Measurements from ENCODE around the gene TESK1.

Gene TESK1

GRCh38 chr9:35651956-35652828 lies 47.1 kb downstream of the TESK1 start:
- ChIA-PET POLR2A (interaction anchor here (0.6 kb wide), 1 partner anchor 751 kb away, joined by 3 read pairs; no protein-coding TSS in a partner anchor), CTCF (no interaction called here)
- 98% methylated on average over 4 of the region's 7 CpGs for WGBS (ENCODE audit: insufficient coverage)
- H3K4me3 ChIP-seq (ENCODE audit: control insufficient read depth in 1 of 7, extremely low read depth in 1 of 7, insufficient read depth in 4 of 7, low read depth in 2 of 7, low read length in 6 of 7): no peak overlapping the region
- H3K27me3 ChIP-seq (replicated peaks in 2 of 5; ENCODE audit: control insufficient read depth in 4 of 5, insufficient read depth in 5 of 5, low read length in 4 of 5): no peaks in the 10 kb centered on the region
- DNase-seq: no peak
- no peaks in the 10 kb centered on the region for H3K36me3 ChIP-seq (ENCODE audit: control insufficient read depth in 4 of 4, insufficient read depth in 4 of 4, low read length in 3 of 4)
- H3K9me3 ChIP-seq (ENCODE audit: control extremely low read depth in 1 of 5, control insufficient read depth in 4 of 5, insufficient read depth in 2 of 5, low read depth in 1 of 5, low read length in 4 of 5): no peaks in the 10 kb centered on the region
- H3K4me1 ChIP-seq (ENCODE audit: control extremely low read depth in 1 of 4, control insufficient read depth in 4 of 4, insufficient read depth in 4 of 4, low read length in 3 of 4): peaks cover 2 to 51% (median 31%) of the 10 kb centered on the region in 4 experiments
- no peak overlapping the region for H3K27ac ChIP-seq (ENCODE audit: insufficient read depth in 1 of 2, low read depth in 1 of 2, low read length in 2 of 2, poor library complexity in 1 of 2, severe bottlenecking in 2 of 2)

- Histone ChIP-seq H3K27me3 (replicated peaks in 2 of 5; ENCODE audit: control insufficient read depth in 4 of 5, insufficient read depth in 5 of 5, low read length in 4 of 5) (no peaks in the 10 kb centered on the region), H3K9me3 (ENCODE audit: control extremely low read depth in 1 of 5, control insufficient read depth in 4 of 5, insufficient read depth in 2 of 5, low read depth in 1 of 5, low read length in 4 of 5) (no peaks in the 10 kb centered on the region), H3K4me3 (ENCODE audit: control insufficient read depth in 1 of 7, extremely low read depth in 1 of 7, insufficient read depth in 4 of 7, low read depth in 2 of 7, low read length in 6 of 7) (no peak overlapping the region), H3K27ac (ENCODE audit: insufficient read depth in 1 of 2, low read depth in 1 of 2, low read length in 2 of 2, poor library complexity in 1 of 2, severe bottlenecking in 2 of 2) (no peak overlapping the region), H3K36me3 (ENCODE audit: control insufficient read depth in 4 of 4, insufficient read depth in 4 of 4, low read length in 3 of 4) (no peaks in the 10 kb centered on the region), H3K4me1 (ENCODE audit: control extremely low read depth in 1 of 4, control insufficient read depth in 4 of 4, insufficient read depth in 4 of 4, low read length in 3 of 4) (peaks cover 2 to 51% (median 31%) of the 10 kb centered on the region in 4 experiments)
- POLR2A ChIA-PET: interaction anchor here (0.6 kb wide), 1 partner anchor 751 kb away, joined by 3 read pairs; no protein-coding TSS in a partner anchor
- no peak for DNase-seq
- WGBS (ENCODE audit: insufficient coverage): 97% methylated on average over 7 of the region's 8 CpGs
- CTCF ChIA-PET: no interaction called here
Observed at GRCh38 chr9:35652829-35653209, 47.8 kb downstream of the TESK1 start.

GRCh38 chr9:35653611-35654010 lies 48.5 kb downstream of the TESK1 start:
- 100% methylated on average over 1 of the region's 2 CpGs for WGBS (ENCODE audit: insufficient coverage)
- Histone ChIP-seq H3K36me3 (ENCODE audit: control insufficient read depth in 4 of 4, insufficient read depth in 4 of 4, low read length in 3 of 4) (no peaks in the 10 kb centered on the region), H3K27ac (ENCODE audit: insufficient read depth in 1 of 2, low read depth in 1 of 2, low read length in 2 of 2, poor library complexity in 1 of 2, severe bottlenecking in 2 of 2) (no peak overlapping the region), H3K9me3 (ENCODE audit: control extremely low read depth in 1 of 5, control insufficient read depth in 4 of 5, insufficient read depth in 2 of 5, low read depth in 1 of 5, low read length in 4 of 5) (no peaks in the 10 kb centered on the region), H3K27me3 (replicated peaks in 2 of 5; ENCODE audit: control insufficient read depth in 4 of 5, insufficient read depth in 5 of 5, low read length in 4 of 5) (no peaks in the 10 kb centered on the region), H3K4me1 (ENCODE audit: control extremely low read depth in 1 of 4, control insufficient read depth in 4 of 4, insufficient read depth in 4 of 4, low read length in 3 of 4) (peaks cover 2 to 45% (median 30%) of the 10 kb centered on the region in 4 experiments), H3K4me3 (ENCODE audit: control insufficient read depth in 1 of 7, extremely low read depth in 1 of 7, insufficient read depth in 4 of 7, low read depth in 2 of 7, low read length in 6 of 7) (no peak overlapping the region)
- ChIA-PET POLR2A (no interaction called here), CTCF (interaction anchor here (1.1 kb wide), 1 partner anchor 8 kb away, joined by 4 read pairs; no protein-coding TSS in a partner anchor)
- DNase-seq: no peak

GRCh38 chr9:35656348-35656747 lies 51.3 kb downstream of the TESK1 start:
- ChIA-PET CTCF (interaction anchor here (0.7 to 12.8 kb wide), 9 partner anchors 8 to 177 kb away, joined by 3 to 117 read pairs (median 8); partner anchors contain the start of genes ARHGEF39, CD72, CREB3 and TLN1), POLR2A (interaction anchor here (2.1 kb wide), 1 partner anchor 9 kb away, joined by 14 read pairs; no protein-coding TSS in a partner anchor)
- Histone ChIP-seq H3K27ac (ENCODE audit: insufficient read depth in 1 of 2, low read depth in 1 of 2, low read length in 2 of 2, poor library complexity in 1 of 2, severe bottlenecking in 2 of 2) (no peak overlapping the region), H3K4me1 (ENCODE audit: control extremely low read depth in 1 of 4, control insufficient read depth in 4 of 4, insufficient read depth in 4 of 4, low read length in 3 of 4) (peaks cover 8 to 42% (median 28%) of the 10 kb centered on the region in 4 experiments), H3K9me3 (ENCODE audit: control extremely low read depth in 1 of 5, control insufficient read depth in 4 of 5, insufficient read depth in 2 of 5, low read depth in 1 of 5, low read length in 4 of 5) (no peaks in the 10 kb centered on the region), H3K4me3 (ENCODE audit: control insufficient read depth in 1 of 7, extremely low read depth in 1 of 7, insufficient read depth in 4 of 7, low read depth in 2 of 7, low read length in 6 of 7) (peak overlapping the region in 1 of 7 experiments; percentile 25), H3K36me3 (ENCODE audit: control insufficient read depth in 4 of 4, insufficient read depth in 4 of 4, low read length in 3 of 4) (peaks cover 0 to 12% (median 5%) of the 10 kb centered on the region in 4 experiments), H3K27me3 (replicated peaks in 2 of 5; ENCODE audit: control insufficient read depth in 4 of 5, insufficient read depth in 5 of 5, low read length in 4 of 5) (no peaks in the 10 kb centered on the region)
- peak in 1 of 3 donors; percentile 18 for DNase-seq
- WGBS (ENCODE audit: insufficient coverage): 75% methylated on average over 13 of the region's 17 CpGs

GRCh38 chr9:35656831-35657545 lies 51.9 kb downstream of the TESK1 start:
- Histone ChIP-seq H3K4me1 (ENCODE audit: control extremely low read depth in 1 of 4, control insufficient read depth in 4 of 4, insufficient read depth in 4 of 4, low read length in 3 of 4) (peaks cover 11 to 49% (median 34%) of the 10 kb centered on the region in 4 experiments), H3K27ac (ENCODE audit: insufficient read depth in 1 of 2, low read depth in 1 of 2, low read length in 2 of 2, poor library complexity in 1 of 2, severe bottlenecking in 2 of 2) (peak overlapping the region; percentile 100), H3K27me3 (replicated peaks in 2 of 5; ENCODE audit: control insufficient read depth in 4 of 5, insufficient read depth in 5 of 5, low read length in 4 of 5) (no peaks in the 10 kb centered on the region), H3K36me3 (ENCODE audit: control insufficient read depth in 4 of 4, insufficient read depth in 4 of 4, low read length in 3 of 4) (peaks cover 0 to 12% (median 5%) of the 10 kb centered on the region in 4 experiments), H3K4me3 (ENCODE audit: control insufficient read depth in 1 of 7, extremely low read depth in 1 of 7, insufficient read depth in 4 of 7, low read depth in 2 of 7, low read length in 6 of 7) (peak overlapping the region in 5 of 7 experiments; percentile 49 to 89 (median 84)), H3K9me3 (ENCODE audit: control extremely low read depth in 1 of 5, control insufficient read depth in 4 of 5, insufficient read depth in 2 of 5, low read depth in 1 of 5, low read length in 4 of 5) (no peaks in the 10 kb centered on the region)
- POLR2A ChIA-PET: interaction anchor here (1.1 to 2.1 kb wide), 2 partner anchors 10 to 71 kb away, joined by 4 to 14 read pairs; no protein-coding TSS in a partner anchor
- peak in 1 of 3 donors; percentile 28 for DNase-seq
- WGBS (ENCODE audit: insufficient coverage): 43% methylated on average over 24 of the region's 25 CpGs
- CTCF ChIA-PET: interaction anchor here (1.0 to 12.8 kb wide), 12 partner anchors 10 to 178 kb away, joined by 3 to 117 read pairs (median 7); partner anchors contain the start of genes CD72, CREB3 and TLN1

GRCh38 chr9:35657546-35658136 lies 52.6 kb downstream of the TESK1 start, which contains the start of gene RMRP:
Gene RMRP (minus strand): TSS chr9:35658019.
- H3K4me3 ChIP-seq (ENCODE audit: control insufficient read depth in 1 of 7, extremely low read depth in 1 of 7, insufficient read depth in 4 of 7, low read depth in 2 of 7, low read length in 6 of 7): peak within 1 kb of the TSS; percentile 81 to 89 (median 84)

More at GRCh38 chr9:35657546-35658136, 52.6 kb downstream of the TESK1 start, which contains the start of gene RMRP:
- Histone ChIP-seq H3K36me3 (ENCODE audit: control insufficient read depth in 4 of 4, insufficient read depth in 4 of 4, low read length in 3 of 4) (peaks cover 0 to 18% (median 5%) of the 10 kb centered on the region in 4 experiments), H3K4me1 (ENCODE audit: control extremely low read depth in 1 of 4, control insufficient read depth in 4 of 4, insufficient read depth in 4 of 4, low read length in 3 of 4) (peaks cover 11 to 55% (median 40%) of the 10 kb centered on the region in 4 experiments), H3K27ac (ENCODE audit: insufficient read depth in 1 of 2, low read depth in 1 of 2, low read length in 2 of 2, poor library complexity in 1 of 2, severe bottlenecking in 2 of 2) (peak within 1 kb of the TSS; percentile 100), H3K27me3 (replicated peaks in 2 of 5; ENCODE audit: control insufficient read depth in 4 of 5, insufficient read depth in 5 of 5, low read length in 4 of 5) (no peaks in the 10 kb centered on the region), H3K9me3 (ENCODE audit: control extremely low read depth in 1 of 5, control insufficient read depth in 4 of 5, insufficient read depth in 2 of 5, low read depth in 1 of 5, low read length in 4 of 5) (no peaks in the 10 kb centered on the region)
- WGBS (ENCODE audit: insufficient coverage): 0% methylated on average over 42 of the region's 42 CpGs
- DNase-seq: peak; percentile 95 to 99 (median 96)
- POLR2A ChIA-PET: interaction anchor here (0.8 to 2.1 kb wide), 5 partner anchors 9 to 71 kb away, joined by 3 to 14 read pairs (median 3); no protein-coding TSS in a partner anchor
- CTCF ChIA-PET: interaction anchor here (0.5 to 12.8 kb wide), 19 partner anchors 10 to 1302 kb away, joined by 3 to 117 read pairs (median 6); partner anchors contain the start of genes CD72, CREB3, TLN1 and TPM2
